ENCODE measurements around the gene LGALS16.

DNA sequence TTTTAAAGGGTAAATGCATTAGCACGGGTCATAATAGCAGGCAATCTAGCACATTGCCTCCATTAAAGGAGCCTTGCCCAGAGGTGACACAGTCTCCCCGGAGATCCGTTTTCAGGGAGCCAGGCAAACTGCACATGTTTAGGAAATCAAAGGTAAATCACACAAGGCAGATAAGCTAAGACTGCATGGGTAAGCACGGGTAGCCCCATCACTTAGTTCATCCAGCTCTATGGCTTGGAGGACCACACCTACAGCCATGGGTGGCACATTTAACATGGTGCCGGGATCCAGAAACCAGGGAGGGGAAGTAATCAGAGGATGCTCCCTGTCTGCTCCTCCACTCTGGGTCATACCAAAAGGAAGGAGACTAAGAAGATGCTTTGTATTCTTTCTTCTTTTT, 16.8 kb downstream of the LGALS16 start:
- TF ChIP-seq, protein P1, sequence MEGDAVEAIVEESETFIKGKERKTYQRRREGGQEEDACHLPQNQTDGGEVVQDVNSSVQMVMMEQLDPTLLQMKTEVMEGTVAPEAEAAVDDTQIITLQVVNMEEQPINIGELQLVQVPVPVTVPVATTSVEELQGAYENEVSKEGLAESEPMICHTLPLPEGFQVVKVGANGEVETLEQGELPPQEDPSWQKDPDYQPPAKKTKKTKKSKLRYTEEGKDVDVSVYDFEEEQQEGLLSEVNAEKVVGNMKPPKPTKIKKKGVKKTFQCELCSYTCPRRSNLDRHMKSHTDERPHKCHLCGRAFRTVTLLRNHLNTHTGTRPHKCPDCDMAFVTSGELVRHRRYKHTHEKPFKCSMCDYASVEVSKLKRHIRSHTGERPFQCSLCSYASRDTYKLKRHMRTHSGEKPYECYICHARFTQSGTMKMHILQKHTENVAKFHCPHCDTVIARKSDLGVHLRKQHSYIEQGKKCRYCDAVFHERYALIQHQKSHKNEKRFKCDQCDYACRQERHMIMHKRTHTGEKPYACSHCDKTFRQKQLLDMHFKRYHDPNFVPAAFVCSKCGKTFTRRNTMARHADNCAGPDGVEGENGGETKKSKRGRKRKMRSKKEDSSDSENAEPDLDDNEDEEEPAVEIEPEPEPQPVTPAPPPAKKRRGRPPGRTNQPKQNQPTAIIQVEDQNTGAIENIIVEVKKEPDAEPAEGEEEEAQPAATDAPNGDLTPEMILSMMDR (IDR thresholded peaks at IDR 0.05; ENCODE audit: low read depth, low read length, poor library complexity, severe bottlenecking) = no peak
- TF ChIP-seq EZH2phosphoT487 (IDR thresholded peaks at IDR 0.05; ENCODE audit: borderline replicate concordance, low read length) = no peak

Data from DOHH2 (cell line).